ENCODE results near the gene CPEB2. TPM values are rescaled to one million over a fixed set of nuclear protein-coding genes. Genes with fewer than 3 reads are reported as not detected.

The CPEB2 gene
- total RNA-seq, 1 donor from 2014 or later: 21.5 TPM

- DNase-seq: no peak
Measured at GRCh38 chr4:15118292-15118691, 116.0 kb downstream of the CPEB2 start.

Measured in skin of body (tissue), 2 donors.